RWPE2 (cell line): ENCODE results near the gene DOCK11.

Experiments
- ATAC-seq: fragments of 200-7000 bp; cut with Tn5 transposase; 3 replicates; pipeline ENCODE4 v1.9.1; 2021; ENCODE audit warnings: low read depth
- DNase-seq: peaks from one replicate; pipeline ENCODE4 v3.0.0-alpha.2; 2020; ENCODE audit warnings: low spot score
- H3K27ac ChIP-seq: fragments of 450-650 bp; 2 replicates; pipeline ENCODE4 v1.5.1; 2017; ENCODE audit warnings: mild to moderate bottlenecking; ENCODE audit not compliant: poor library complexity, severe bottlenecking
- H3K27me3 ChIP-seq: fragments of 250-450 bp; sonication (Bioruptor Pico); 2 replicates; pipeline ENCODE4 v1.5.1; 2021; ENCODE audit warnings: mild to moderate bottlenecking, moderate library complexity; ENCODE audit not compliant: insufficient read depth, poor library complexity, severe bottlenecking
- H3K36me3 ChIP-seq: fragments of 250-450 bp; sonication (Bioruptor Pico); 2 replicates; pipeline ENCODE4 v1.5.1; 2020; ENCODE audit warnings: low read depth, mild to moderate bottlenecking, moderate library complexity
- H3K4me1 ChIP-seq: fragments of 250-450 bp; sonication (Bioruptor Pico); 2 replicates; pipeline ENCODE4 v1.5.1; 2021; ENCODE audit warnings: mild to moderate bottlenecking, moderate library complexity; ENCODE audit not compliant: insufficient read depth, poor library complexity, severe bottlenecking
- H3K4me3 ChIP-seq: fragments of 250-450 bp; sonication (Bioruptor Pico); 2 replicates; pipeline ENCODE4 v1.5.1; 2021; ENCODE audit warnings: mild to moderate bottlenecking, moderate library complexity; ENCODE audit not compliant: severe bottlenecking
- H3K9me3 ChIP-seq: fragments of 250-450 bp; sonication (Bioruptor Pico); 2 replicates; pipeline ENCODE4 v1.5.1; 2021; ENCODE audit warnings: mild to moderate bottlenecking, moderate library complexity; ENCODE audit not compliant: severe bottlenecking
- TF ChIP-seq, protein P1 (sequence below): fragments of 450-650 bp; IDR thresholded peaks from one replicate; pipeline ENCODE4 v1.5.1; 2017; ENCODE audit warnings: mild to moderate bottlenecking, moderate library complexity; ENCODE audit not compliant: poor library complexity, severe bottlenecking

DOCK11 gene

DNA sequence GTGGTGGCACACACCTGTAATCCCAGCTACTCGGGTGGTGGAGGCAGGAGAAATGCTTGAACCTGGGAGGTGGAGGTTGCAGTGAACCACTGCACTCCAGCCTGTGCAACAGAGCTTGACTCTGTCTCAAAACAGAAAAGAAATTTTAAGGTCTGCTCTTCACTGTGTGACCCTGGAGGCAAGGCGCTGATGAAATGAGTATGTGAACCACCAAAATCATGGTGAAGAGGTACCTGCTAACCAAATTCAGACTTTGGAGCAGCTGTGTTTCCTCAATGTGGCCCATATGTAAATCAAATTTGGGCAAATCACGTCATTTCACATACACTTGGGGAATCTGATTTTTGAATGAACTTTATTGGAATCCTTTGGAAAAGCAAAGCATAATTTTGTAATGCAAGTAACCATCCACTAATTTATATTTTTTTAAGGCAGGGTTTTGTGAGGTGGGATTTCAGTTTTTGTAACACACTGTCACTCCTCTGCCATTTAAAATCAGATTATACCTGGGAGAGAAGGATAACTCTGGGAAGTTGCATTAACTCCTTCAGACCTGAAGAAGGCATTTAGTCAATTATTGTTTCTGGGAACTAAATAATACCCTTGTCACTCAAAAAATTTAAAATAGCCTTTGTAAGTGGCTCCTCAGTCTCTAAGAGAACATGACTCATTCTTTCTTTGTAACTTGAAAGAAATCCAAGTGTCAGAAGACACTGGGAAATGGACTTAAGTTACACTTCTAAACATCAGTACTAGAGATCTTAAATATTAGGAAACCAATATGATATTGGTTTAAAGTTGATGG lies 24.0 kb downstream of the DOCK11 start:
- TF ChIP-seq, protein P1, sequence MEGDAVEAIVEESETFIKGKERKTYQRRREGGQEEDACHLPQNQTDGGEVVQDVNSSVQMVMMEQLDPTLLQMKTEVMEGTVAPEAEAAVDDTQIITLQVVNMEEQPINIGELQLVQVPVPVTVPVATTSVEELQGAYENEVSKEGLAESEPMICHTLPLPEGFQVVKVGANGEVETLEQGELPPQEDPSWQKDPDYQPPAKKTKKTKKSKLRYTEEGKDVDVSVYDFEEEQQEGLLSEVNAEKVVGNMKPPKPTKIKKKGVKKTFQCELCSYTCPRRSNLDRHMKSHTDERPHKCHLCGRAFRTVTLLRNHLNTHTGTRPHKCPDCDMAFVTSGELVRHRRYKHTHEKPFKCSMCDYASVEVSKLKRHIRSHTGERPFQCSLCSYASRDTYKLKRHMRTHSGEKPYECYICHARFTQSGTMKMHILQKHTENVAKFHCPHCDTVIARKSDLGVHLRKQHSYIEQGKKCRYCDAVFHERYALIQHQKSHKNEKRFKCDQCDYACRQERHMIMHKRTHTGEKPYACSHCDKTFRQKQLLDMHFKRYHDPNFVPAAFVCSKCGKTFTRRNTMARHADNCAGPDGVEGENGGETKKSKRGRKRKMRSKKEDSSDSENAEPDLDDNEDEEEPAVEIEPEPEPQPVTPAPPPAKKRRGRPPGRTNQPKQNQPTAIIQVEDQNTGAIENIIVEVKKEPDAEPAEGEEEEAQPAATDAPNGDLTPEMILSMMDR, result no peak
- no peaks in the 10 kb centered on the region for H3K36me3 ChIP-seq
- ATAC-seq, result peak; percentile 48; the same call in 1 of the 3 replicates
- peak overlapping the region; percentile 47 for H3K27ac ChIP-seq
- no peaks in the 10 kb centered on the region for H3K9me3 ChIP-seq
- peaks cover 16% of the 10 kb centered on the region for H3K4me1 ChIP-seq
- DNase-seq, result no peak
- no peak overlapping the region for H3K4me3 ChIP-seq
- H3K27me3 ChIP-seq, result no peaks in the 10 kb centered on the region

- ATAC-seq, result peak; percentile 67
- no peaks in the 10 kb centered on the region for H3K36me3 ChIP-seq
- TF ChIP-seq, protein P1, result no peak
- H3K27ac ChIP-seq, result peak overlapping the region; percentile 47
- peaks cover 16% of the 10 kb centered on the region for H3K4me1 ChIP-seq
- no peak for DNase-seq
- H3K9me3 ChIP-seq, result no peaks in the 10 kb centered on the region
- no peaks in the 10 kb centered on the region for H3K27me3 ChIP-seq
- no peak overlapping the region for H3K4me3 ChIP-seq
Measured at GRCh38 chrX:118520216-118521206, 24.9 kb downstream of the DOCK11 start.

- no peak for ATAC-seq
- H3K4me3 ChIP-seq, result no peak overlapping the region
- H3K27ac ChIP-seq, result peak overlapping the region; percentile 47
Measured at GRCh38 chrX:118521435-118521834, 25.8 kb downstream of the DOCK11 start.

GRCh38 chrX:118522230-118522926 lies 26.8 kb downstream of the DOCK11 start:
- H3K9me3 ChIP-seq, result no peaks in the 10 kb centered on the region
- H3K4me3 ChIP-seq, result no peak overlapping the region
- H3K27me3 ChIP-seq, result no peaks in the 10 kb centered on the region
- ATAC-seq (no peak), DNase-seq (no peak)
- H3K27ac ChIP-seq, result no peak overlapping the region
- no peaks in the 10 kb centered on the region for H3K36me3 ChIP-seq
- TF ChIP-seq, protein P1, result no peak
- H3K4me1 ChIP-seq, result peaks cover 16% of the 10 kb centered on the region

More at GRCh38 chrX:118521435-118521834, 25.8 kb downstream of the DOCK11 start:
- Histone ChIP-seq H3K36me3 (no peaks in the 10 kb centered on the region), H3K27me3 (no peaks in the 10 kb centered on the region), H3K9me3 (no peaks in the 10 kb centered on the region), H3K4me1 (peaks cover 16% of the 10 kb centered on the region)
- TF ChIP-seq, protein P1, result no peak
- DNase-seq, result no peak
